NCI-H1436 (cell line): ENCODE results near the gene TFE3.

Source experiments
- DNase-seq: peaks from one replicate; lab custom pipeline; 2025; lab: John Stamatoyannopoulos, UW

TFE3 gene

DNA sequence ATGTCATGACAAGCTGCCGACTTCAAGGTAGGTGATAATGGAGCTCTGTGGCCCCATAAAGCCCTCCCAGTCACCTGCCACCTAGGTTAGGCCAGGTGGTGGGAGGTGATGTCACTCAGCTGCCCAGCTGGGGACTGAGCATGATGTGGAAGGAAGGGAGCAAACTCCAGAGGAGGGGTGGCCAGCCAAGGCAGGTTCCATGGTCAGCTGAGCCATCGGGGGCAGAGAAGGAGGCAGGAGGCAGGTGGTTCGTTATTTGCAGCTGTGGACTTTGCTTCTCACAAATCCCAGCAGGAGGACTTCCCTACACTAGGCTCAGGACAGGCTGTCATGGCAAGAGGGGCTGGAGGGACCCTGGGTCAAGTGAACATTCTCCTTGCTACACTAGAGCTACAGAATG lies 17.8 kb upstream of the TFE3 start:
- no peak for DNase-seq

DNA sequence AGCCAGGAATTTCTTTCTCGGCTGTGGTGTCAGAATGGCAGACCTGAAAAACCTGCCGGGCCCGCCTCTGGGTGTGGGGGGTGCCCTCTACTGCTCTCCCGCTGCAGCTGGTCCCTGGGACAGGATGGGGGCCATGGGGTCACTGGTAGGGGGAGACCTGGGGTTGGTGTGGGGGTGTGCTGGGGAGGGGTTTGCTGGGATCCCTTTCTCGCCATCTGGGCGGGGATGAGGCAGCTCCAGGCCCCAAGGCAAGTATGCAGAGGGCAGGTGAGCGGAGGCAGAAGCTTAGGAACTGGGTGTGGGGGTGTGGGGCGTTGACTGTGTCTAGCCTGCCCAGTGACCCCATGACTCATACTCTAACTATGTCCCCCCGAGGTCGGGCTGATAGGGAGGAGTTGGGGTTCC lies 16.5 kb upstream of the TFE3 start:
- no peak for DNase-seq

DNA sequence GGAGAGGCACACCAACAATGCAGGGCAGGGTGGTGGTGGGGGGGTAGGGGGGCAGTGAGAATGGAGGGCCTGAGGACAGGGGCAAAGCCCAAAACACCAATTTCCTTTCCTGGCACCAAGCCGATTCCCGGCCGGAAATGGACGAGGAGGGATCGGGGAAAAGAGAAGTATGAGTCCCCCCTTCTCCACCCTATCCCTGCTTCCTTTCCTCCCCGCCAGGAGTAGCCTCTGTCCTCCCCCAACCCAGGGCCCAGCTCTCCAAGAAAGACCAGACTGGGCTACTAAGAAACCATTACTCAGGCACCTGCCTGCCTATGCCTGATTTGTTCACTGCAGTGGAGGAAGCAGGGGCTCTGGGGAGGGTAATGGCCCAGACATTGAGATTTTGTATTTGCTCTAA lies 16.0 kb upstream of the TFE3 start:
- DNase-seq = no peak

DNA sequence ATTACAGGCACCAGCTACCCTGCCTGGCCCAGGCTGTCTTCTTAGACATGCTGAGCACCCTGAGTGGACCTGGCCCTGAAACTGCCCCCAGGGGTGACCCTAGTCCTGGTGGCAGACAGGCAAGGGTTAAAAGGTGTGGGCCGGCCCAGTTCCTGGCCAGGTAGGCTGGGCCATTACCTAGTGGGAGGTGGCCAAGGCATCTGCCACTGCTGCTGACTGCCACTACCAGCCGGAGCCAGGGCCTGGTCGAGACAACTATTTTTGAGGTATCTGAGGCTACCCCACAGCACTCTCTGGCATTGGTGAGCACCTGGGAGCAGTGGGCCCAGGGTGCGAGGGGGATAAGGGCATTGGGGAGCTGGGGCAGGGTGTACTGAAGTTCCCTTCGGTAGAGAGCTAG lies 15.6 kb upstream of the TFE3 start, which contains the start of gene CCDC120:
Gene CCDC120, plus strand, starts transcription at position 206 of the 400 bp plus-strand sequence. CDS start 3,043 bp downstream, outside the sequence.
- no peak for DNase-seq

DNA sequence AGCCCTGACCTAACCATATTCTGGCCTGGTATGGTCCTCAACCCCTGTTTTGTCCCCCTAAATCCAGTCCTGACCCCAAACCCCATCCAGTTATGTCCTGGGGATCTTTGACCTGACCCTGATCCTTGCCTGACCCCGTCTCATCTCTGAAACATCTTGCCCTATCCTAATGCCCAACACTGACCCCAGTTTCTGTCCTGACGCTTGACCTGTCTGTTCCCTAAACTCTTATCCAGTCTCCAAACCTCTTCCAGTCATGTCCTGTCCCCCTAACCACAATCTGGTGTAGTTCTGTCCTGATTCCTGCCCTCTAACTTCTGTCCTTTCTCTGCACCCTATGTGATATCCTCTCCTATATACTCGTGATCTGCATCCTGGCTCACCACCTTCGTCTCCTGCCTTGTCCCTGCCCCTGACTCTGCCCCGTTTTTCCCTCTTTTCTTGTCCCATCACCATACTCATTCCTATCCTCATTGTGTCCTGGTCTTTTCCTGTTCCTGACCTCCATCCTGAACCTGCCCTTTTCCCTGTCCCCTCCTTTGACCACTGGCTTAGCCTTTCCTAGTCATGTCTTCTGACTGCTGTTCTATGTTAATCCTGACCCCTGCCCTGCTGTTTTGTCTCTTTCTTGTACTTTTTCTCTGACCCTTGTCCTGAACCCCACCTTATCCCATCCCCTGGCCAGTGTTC lies 11.1 kb upstream of the TFE3 start:
- no peak for DNase-seq

GRCh38 chrX:49053223-49054072 lies 10.3 kb upstream of the TFE3 start:
- DNase-seq = peak; percentile 71

DNA sequence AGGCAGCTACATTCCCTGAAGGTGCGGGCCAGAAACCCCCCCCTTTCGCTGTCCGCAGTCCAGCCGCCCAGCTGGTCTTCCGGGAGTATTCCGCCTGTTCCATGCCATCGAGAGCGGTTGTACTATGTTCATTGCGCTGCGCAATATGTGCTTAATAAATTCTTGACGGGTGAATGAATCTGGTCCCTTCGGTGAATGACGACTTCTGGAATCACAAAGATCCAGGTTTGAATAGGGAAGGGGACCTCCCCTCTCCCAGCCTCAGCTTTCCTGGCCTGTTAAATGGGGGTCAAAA lies 777 bp upstream of the TFE3 start:
- DNase-seq = no peak

GRCh38 chrX:49042581-49043219 lies 457 bp downstream of the TFE3 start:
- no peak for DNase-seq

GRCh38 chrX:49041744-49042580 lies 1.2 kb downstream of the TFE3 start:
- no peak for DNase-seq

DNA sequence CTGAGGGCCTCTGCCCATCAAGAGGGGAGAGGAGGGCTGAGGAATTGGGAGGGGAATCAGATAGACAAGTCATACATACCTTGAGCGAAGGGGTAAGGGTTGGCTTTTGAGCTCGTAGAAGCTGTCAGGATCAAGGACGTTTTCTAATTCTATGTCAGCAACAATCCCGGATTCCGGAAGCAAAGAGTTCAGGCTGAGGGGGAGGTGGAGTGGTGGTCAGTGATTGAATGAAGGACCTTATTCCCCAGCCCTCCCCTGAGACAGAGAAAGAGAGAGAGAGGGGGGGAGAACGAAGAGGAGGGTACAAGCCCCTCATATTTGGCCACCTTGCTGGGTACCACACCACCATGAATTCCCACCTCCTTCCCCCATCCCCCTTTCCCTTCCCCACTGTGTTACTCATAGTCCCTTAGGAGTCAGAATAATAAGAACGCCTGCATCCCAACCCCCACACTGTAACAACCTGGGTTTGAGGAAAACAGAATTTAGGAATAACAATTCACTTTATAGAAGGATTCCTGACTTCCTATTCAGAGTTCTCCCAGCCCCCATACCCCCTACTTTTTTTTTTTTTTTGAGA lies 2.7 kb downstream of the TFE3 start:
- DNase-seq = no peak

GRCh38 chrX:49039598-49040375 lies 3.4 kb downstream of the TFE3 start:
- DNase-seq = peak; percentile 66

DNA sequence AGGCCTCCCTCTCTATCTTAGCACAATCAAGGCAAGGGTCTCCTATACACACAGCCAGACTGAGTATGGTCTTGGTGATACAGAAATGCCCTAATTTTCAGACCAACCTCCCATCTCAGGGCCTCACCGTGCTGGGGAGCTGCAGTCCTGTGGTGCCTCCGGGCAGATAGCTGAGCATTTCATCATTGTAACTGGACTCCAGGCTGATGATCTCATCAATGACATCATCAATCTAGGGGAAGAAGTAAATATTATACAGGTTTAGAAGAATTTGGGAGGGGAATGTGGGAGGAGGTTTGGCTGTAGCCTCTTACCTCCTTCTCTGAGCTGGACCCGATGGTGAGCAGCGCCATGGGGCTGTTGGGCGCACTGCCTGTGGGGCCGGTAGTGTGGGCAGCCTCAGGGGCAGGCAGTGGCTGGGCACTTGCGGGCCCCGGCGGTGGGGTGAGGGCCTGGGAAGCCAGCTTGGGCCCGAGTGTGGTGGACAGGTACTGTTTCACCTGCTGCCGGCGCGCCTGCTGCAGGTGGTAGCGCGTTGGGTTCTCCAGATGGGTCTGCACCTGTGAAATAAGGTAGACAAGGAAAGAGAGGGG lies 5.2 kb downstream of the TFE3 start:
- DNase-seq = no peak

DNA sequence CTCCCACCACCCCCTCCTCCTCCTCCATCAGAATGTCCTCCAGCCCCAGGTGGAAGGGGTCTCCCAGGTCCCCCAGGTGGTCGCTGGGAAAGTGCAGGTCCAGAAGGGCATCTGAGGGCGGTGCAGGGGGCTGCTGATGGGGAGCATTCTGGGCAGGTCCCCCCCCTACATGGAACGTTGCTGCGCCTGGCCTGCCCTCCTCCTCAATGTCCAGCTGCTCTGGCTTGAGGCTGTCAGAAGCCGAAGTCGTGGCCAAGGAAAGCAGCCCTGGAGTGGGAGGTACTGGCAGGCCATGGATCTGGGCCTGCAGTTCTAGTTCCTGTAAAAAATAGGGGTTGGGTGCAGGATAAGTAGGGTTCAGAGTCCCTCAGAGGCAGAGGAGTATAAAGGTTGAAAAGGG lies 12.9 kb downstream of the TFE3 start:
- no peak for DNase-seq

DNA sequence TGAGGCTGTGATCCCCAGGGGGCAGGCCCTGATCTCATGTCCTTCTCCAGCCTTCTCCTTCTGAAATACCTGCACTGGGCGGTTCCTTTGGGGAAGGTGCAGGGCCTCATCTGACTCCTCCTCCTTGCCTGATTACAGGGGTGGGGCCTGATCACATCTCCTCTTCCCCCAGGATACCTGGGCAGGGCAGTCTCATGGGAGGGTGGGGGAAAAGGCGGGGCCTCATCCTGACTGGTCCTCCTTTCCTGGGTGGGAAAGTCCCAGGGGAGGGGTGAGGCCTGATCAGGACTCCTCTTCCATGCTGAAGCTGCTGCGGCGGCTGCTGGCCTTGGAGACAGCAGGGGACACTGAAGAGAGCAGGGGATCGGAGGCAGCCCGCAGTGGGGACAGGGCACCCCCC lies 13.3 kb downstream of the TFE3 start:
- no peak for DNase-seq

DNA sequence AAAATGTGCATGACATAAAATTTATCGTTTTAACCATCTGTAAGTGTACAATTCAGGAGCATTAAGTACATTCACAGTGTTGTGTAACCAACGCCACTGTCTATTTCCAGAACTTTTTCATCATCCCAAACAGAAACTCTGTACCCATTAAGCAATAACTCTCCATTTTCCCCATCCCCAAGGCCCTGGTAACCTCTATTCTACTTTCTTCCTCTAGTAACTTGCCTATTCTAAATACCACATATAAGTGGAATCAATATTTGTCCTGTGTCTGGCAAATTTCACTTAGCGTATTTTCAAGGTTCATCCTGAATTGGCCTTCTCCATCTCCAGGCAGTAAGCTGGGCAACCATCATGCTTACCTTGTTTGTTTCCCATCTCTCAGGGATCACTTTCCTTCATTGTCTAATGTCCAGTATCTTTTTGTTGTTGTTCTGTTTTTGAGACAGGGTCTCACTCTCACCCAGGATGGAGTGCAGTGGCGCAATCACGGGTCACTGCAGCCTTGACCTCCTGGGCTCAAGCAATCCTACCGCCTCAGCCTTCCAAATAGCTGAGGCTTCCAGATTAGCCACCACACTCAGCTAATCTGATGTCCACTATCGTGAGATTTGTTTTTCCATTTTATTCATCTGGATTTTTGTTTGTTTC lies 23.4 kb downstream of the TFE3 start:
- no peak for DNase-seq

GRCh38 chrX:49019050-49019449 lies 24.1 kb downstream of the TFE3 start:
- no peak for DNase-seq

GRCh38 chrX:49003696-49004095 lies 39.5 kb downstream of the TFE3 start:
- DNase-seq = no peak

GRCh38 chrX:49002091-49002935 lies 40.8 kb downstream of the TFE3 start, which contains the start of gene GRIPAP1:
Gene GRIPAP1 (minus strand): TSS chrX:49002264. CDS start chrX:49002229, 35 bp downstream.
- DNase-seq = peak; percentile 88

DNA sequence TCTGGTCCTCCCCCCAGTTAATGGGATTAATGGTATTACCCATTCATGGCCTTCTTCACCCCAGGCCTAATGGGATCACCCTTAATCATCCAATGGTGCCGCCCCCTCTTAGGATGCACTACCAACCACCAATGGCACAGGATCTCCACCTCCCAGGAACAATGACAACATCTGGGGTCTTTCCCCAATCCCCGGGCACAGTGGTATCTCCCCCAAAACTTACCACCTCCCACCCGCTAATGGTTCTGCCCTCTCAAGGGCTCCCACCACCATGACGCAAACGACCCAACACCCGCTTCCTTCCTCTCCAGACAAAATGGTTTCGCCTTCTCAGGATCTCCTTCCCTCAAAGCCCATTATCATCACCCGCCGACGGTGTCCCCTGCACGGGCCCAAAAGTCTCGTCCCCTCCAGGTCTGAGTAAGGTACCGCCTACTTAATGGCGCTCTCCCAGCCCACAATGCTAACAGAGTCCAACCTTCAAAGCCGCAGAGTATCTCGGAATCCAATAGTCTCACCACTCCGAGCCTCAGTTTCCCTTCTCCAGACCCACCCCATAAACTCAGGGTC lies 41.6 kb downstream of the TFE3 start:
- peak; percentile 9 for DNase-seq
